Cortex of kidney (tissue), 1 donor: ENCODE data around the gene AGBL1.

Experiments
- DNase-seq: peaks from one replicate; lab custom pipeline; 2025; lab: John Stamatoyannopoulos, UW

Gene AGBL1

DNA sequence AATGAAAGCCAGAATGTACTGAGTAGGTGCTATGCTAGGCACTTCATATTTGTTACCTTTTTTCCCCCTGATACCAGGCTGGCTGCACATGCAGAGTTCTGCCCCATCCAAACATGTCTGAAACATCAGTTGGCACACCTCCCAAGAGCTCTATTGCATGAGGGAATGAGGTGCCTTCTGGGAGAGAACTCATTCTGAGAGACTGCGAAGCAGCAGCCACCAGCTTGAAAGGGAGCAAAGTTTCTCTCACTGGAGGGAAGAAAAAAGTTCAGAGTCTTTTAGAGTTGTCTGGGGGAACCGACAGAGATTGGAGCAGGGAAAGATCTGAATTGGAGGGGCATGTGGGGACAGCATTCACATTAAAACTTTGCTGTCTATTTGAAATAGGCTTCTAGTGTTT lies 84.1 kb downstream of the AGBL1 start:
- DNase-seq = no peak

DNA sequence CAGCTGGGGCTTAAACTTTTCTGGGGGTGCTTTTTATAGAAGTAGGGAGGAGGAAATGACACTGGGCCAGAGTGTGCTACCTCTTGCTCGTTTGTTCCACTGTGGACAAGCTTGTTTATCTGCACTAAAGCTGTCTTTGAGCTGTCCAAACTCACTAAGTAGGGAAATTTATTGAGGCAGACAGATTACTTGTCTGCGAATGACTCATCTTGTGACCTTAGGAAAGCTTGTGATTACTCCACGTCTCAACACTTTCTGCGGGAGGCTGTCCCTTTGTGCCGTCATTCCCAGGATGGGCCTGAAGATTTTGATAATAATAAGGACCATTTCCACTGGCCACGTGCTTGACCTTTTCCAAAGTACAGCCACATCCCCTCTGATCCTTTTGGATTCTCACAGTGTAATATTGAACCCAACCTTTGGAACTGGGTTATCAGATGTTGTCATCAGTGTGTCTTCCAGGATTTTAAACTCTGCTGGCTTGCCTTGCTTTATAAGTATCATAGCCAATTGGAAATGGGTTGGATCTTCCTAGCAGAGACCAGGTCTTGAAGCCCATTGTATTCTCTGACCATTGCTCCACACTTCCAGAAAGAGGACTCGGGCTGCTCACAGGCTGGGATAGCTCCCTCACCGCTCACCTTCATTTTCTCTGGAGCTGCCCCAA lies 84.7 kb downstream of the AGBL1 start:
- no peak for DNase-seq

DNA sequence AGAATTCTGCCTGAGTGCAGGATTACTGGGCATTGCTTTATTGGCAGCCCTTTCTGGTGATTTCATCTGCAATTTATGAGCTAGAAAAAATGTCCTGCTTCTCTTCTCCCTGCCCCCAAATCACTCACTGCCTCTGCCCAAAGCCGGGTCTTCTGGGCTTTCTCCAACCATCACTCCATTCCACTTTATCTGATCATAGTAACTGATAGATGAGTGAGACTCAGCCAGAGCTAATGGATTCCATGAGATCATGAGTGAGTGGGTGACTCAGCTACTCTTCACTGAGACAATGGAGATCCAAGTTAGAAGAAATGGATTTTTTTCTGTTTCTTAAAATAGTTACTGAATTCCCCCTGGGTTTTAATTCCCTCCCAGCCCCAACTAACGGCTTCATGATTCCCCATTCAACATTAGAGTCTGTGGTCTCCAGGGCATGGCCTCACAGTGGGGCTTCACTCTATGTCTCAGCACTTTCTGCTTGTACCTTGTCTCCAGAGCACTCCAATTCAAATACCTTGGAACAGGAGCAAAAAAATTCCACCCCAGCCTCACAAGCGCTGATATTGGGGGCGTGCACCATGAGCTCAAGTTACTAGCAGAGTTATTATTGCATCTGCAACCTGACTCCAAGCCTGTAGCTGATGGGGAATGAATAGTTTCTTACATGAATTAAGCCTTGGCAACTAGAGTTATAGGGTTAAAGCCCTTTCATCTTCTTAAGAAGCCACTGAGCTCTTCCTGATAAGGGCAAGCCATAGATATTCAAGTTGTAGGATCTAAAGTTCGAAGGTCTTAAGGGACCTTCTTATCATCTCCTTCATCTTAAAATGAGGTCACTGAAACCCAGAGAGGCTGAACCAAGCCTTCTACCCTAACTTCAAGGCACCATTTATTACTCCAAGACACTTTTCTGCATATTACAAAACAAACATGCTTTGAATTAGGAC lies 85.9 kb downstream of the AGBL1 start:
- DNase-seq = no peak

DNA sequence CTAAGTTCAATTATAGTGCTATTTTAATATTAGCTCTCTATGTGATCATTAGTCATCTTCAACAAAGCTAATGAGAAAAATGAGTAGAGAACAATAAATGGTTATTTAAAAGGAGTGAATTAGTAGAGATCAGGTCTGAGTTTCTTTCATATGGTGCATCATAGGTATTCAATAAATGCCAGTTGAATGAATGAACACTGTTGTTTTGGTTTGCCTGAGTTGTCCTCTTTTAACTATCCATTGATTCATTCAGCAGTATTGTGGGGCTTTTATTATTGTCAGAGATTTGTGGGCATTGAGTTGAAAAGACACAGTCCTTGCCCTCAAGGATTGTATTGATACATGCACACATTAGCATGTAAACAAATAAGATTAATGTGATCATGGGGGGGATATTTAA lies 88.2 kb downstream of the AGBL1 start:
- no peak for DNase-seq

DNA sequence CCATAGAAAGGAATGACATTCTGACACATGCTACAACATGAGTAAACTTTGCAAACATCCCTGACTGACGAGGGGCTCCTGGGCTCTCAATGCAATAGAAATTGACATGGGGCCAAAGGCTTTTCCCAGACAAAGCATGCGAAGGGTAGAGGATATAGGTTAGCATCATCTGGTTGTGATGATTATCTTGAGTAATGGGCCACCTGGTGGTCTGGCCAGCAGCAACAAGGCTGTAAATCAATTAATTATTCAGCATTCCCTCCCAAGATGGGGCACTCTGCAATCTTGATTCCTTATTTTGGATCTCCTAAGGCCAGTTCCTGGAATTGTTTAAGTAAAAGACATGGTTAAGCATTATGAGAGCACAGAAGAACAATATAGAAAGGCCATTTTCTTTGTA lies 99.2 kb downstream of the AGBL1 start:
- DNase-seq = no peak

DNA sequence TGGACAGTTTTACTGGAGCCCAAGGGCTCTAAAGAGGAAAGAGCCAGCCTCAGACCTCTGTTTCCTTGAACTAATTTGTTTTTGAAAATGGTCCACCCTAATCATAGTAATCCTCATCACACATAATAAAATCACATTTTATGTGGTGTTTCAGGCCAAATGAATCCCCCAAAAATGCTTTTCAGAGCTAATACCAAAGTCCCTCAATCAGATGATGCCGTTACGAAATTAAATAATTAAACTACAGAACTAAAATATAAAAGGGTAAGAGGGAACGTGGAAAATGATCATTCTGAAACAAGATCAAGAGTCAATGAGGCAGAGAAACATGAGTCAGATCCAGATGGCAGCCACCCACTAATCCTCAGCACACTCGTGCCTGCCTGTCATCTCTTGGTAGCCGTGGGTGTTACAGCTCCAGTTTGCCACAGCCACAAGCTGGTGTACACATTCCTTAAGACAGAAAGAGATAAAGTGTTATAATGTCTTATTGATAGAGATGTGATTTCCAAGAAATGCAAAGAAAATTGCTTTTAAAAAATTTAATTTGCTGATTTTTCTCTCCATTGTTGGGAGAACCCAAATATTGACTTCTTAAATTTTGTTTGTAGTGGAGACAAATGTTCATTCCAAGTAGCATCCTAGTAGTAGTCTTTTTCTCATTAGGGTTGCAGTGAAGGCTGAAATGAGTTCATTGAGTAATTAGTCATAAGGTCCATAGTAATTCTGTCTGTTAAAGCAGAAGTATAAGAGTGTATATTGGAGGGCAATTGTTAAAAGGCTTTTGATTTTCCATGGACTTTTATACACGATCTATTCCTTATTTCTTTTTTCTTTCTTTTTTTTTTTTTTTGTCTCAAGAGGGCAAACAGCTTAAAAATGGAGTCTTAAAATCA lies 104.2 kb downstream of the AGBL1 start:
- no peak for DNase-seq

DNA sequence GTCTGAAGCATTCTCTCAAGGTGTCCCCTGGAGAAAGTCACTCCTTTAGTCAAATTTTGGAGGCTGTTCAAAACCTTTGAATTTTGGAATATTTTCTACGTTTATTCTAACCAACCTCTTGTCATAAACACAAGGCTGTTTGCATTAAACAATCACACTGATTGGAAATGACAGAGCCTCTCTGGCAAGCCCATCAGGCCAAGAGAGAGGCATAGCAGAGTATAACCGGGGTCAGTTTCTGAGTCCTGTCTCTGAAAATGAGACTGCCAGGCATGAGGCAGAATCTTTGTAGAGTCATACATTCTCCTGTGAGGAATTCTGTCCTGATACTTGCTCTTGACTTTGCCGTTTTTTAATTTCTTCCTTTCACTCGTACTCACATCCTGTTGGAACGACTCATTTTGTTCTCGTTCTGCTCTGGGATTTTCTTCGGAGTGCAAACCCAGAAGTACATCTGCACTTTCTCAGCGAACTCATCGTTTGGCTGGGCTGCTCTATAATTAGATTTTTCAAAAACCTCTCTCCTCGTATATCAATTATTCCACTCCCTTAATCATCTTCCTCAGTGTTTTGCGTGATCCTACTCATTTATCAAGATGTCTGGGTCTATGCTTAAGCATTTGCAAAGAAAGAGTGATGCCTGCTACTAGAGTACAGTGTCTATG lies 114.2 kb downstream of the AGBL1 start:
- DNase-seq = no peak

DNA sequence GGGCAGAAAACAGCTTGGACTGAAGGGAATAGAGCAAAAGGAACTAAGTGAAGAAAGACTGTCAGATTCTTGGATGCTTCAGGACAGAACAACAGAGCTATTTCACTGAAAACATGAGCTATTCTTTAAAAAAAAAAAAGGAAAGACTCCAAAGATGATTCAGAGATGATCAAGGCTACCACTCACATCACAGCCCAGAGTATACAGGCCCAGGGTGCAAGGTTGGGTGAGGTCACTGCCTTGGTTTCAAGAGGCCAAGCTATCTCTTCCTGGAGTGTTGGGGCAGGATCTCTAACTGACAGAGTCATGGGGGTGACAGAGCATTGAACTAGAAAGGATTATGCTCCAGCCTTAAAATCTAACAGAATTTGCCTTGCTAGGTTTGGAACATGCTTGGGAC lies 118.1 kb downstream of the AGBL1 start:
- DNase-seq = no peak

DNA sequence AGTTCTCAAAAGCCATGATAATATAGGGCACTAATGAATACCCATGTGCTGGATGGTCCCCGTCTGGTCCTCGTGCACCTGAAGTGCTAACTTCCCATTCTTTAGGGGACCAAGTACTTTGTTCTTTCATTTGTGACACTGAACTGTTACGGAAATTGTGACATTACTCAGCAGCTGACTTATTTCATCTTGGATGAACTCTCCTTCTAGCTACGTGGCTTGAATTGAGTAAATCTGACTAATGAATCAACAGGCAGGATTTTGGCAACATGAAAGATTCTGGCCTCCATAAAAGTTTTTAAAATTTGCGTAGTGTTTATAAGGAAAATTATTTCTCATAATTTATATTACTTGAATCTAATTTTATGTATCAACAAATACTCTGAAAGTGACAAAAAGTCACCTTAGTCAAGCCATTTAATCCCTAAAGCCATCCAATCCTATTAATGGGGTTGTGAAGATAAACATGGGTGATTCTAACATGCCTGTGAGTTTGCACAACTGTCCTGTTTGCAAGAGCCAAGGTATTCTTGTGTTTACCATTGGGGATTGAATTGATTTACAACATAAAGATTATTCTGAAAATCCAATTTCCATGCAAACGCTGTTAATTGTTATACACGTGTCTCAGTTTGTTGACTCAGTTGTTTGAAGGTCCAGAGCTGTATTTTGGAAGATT lies 119.9 kb downstream of the AGBL1 start:
- DNase-seq = no peak

DNA sequence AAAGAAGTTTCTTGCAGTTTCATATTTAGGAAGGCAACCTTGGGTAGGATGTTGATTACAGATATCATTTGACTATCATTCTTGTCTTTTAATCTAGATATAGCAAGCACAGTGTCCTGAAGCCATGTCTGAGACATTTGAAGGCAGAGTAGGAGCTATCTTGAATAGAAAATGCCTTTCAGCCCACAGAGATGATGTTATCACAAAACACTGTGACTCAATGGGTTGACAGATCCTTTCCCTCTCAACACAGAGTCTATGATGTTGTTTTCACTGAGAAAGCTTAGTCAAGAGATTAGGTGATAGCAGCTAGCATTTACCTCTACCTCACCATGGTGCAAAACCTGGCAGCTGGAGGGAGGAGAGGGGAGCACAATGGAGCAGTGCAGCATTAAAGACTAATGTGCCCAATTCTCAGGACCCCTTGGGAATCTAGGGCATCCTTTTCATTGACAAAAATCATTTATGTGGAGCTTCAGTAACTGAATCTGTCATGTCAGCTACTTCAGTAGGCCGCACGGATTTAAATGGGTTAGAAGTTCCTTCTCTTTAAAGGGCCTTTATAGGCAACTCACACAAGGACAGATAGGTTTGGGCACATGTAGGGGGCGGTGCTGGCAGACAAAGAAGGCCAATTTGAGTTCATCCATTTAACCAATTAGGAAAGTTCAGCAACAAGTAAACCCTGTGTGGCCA lies 121.8 kb downstream of the AGBL1 start:
- DNase-seq = no peak

DNA sequence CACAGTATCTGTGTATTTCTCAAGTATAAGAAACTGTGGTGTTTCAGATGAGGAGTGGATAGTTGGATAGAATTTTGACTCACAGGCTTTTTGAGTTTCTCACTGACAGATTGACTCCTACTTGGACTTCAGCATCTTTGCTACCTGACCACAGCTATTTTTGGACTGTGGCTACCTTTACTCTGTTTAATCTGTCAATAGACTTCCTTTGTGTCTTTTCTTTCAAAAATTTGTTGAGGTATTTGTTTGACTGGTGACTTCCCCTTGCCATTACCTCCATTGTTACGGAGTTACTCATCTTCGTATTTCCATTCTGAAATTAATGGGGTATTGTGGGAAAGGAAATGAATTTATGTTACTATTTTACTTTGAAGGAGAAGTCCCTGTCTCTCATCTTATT lies 123.8 kb downstream of the AGBL1 start:
- DNase-seq = no peak

DNA sequence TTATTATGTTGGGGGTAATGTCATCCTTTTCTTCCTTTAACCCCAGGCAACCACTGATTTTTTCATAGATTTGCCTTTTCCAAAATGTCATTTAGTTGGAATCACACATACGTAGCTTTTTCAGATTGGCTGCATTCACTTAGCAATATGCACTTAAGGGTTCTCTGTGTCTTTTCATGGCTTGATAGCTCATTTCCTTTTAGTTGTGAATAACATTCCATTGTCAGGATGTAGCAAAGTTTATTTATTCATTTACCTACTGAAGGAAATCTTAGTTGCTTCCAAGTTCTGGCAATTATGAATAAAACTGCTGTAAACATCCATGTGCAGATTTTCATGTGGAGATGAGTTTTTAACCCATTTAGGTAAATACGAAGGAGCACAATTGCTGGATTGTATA lies 125.4 kb downstream of the AGBL1 start:
- DNase-seq = no peak

DNA sequence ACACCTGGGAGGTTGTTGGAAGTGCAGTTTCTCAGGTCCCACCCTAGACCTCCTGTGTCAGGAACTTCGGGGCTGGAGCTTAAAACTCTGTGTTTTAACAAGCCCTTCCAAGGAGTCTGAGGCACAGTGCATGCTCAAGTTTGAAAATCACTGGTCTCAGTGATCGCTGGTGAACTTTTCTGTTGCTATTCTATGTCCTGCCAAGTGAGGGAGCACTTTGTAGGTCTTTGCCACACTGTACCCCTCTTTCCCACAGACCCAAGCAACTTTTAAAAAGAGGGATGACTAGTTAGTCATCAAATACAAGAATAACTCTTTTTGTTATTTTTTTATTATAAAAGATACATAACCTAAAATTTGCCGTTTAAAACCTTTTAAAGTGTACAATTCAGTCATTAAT lies 133.7 kb downstream of the AGBL1 start:
- no peak for DNase-seq

DNA sequence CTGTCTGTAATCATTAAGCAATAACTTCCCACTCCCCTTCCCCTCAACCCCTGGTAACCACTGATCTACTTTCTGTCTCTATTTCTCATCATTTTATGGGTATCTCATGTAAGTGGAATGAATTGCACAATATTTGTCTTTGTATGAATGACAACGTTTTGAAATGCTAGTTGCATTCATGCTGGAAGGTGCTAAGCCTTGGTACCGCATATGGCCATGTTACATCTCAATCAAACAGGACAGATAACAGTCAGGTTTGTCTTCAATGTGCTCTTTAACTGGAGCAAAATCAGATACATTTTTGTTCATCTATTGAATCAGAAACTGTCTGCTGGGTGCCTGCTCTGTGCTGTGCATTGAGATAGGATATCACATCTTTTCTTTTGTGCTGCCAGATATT lies 134.2 kb downstream of the AGBL1 start:
- no peak for DNase-seq

DNA sequence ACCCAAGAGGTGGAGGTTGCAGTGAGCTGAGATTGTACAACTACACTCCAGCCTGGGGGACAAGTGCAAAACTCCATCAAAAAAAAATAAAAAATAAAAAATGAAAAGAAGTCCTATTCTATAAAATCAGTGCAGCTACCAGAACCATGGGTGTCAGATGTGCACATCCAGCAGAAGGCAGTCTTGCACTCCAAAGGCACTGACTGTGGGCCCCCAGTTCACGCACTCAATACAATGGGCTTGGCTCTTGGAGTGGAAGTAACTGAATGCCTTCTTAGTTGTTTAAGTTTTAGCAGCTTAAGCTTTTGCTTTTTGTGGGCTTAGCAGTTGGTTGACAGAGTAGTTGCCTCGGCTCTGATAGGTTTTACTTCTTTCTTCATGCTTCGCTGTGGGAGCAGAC lies 141.4 kb downstream of the AGBL1 start:
- DNase-seq = no peak

DNA sequence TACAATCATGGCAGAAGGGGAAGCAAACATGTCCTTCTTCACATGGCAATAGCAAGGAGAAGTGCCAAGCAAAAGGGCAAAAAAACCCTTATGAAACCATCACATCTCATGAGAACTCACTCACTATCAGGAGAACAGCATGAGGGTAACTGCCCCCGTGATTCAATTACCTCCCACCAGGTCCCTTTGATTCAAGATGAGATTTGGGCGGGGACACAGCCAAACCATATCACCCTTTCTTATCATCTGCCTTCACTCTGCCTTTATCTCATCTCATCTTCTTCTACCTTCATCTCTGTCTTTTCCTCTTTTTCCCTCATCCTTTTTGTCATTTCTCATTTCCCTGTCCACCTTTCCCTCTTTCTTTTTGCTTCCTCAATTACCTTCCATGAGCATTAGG lies 149.6 kb downstream of the AGBL1 start:
- no peak for DNase-seq

DNA sequence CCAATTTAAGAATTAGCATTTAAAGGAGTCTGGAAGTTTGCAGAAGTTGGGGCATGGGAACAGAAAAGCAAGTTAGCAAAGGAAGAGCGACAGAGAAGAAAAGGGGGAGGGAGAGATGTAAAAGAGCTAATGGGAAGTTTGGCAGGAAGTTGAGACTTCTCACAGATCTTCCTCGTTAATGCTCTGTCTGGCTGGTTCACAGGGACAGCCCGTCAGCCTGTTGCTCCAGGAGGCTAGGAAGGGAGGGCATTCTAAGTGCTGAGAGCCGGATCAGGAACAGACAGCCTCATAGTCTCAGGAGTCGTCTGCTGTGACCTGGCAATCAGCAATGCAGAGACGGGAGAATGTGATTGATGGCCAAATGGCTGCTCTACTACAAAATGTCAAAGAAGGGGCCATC lies 150.3 kb downstream of the AGBL1 start:
- no peak for DNase-seq

DNA sequence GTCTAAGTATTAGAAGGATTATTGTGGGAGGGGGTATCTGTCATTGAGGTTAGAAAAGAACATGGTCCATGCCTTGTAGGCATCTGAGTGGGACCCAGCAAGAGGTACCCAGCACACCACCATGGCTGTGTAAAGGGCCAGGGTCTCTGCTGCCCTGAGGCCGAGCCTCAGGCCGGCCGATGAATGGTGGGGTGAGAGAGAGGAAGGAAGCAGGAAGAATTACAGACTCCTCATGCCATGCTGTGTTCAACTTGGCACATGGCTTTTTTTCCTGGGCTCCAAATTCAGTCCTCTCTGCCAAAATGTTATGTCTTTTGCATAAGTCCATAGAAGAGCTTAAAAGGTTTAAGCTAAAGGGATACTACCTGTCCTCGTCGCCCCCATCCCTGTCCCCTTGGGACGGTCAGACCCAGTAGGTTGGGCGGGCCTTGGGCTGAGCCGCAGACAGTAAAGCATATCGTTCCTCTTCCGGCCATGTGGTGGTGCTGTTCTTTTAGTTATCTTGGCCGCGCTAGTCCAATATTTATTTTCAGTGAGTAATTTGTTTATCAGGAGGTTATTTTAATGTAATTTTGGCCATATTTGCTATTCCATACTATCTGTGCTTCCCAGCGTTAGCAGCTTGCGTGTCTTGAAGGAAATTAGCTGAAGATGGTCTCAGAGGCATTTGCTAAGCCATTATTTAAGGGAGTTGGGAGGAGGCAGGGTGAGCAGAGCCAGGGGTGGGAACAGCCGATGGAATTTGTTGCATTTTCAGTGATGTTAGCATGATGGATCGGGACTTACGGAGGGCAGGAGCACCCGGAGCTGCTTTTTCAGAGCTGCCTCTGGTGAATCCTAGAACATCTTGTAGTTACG lies 152.4 kb downstream of the AGBL1 start:
- DNase-seq = no peak

DNA sequence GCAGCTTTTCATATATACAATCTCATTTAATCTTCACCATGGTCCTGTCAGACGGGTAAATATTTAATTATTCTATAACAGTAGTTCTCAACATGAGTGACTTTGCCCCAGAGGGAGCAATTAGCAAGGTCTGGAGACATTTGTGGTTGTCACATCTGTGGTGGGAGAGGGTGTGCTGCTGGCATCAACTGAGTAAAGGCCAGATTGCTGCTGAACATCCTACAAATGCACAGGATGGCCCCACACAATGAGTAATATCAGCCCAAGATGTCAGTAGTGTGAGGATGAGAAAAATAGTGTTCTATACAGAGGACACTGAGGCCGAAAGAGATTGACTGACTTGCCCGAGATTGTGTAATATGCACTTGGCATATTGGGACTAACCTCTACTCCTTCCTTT lies 156.0 kb downstream of the AGBL1 start:
- no peak for DNase-seq
